Measurements from ENCODE around the gene BDH2.

DNA sequence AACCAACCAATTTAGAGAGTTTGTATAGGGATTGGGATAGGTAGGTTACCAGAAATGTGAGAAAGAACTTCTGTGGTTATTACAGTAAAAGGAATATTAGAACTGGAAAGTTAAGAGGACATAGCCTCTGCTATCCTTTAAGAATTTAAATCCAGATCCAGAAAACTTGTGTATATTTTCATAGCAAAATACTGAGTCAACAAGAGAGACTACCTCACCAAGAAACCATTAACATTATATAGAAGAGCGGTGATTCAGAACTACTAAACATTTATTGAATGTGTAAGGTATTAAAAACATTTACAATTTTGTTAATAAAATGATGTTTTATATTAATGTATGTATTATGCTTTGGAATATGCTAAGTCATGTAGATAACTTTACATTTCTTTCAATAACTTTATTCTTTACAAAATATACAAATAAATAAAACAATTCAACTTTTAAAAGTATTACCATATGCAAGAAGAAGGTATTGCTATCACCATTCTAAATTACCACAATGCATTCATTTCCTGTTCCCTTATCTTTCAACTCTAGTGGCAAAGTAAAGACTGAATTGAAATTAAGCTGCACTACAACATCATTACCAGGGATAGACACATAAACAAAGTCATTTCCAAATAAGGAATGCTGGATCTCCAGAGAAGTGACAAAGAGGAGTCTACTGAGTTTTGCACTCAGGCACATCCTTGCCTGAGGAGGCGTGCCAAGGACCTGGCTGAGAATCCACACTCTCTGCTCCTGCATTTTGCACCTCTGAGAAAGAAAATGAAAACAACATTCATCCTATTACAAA is 6.1 kb upstream of the BDH2 start:
- TF ChIP-seq, protein P1, sequence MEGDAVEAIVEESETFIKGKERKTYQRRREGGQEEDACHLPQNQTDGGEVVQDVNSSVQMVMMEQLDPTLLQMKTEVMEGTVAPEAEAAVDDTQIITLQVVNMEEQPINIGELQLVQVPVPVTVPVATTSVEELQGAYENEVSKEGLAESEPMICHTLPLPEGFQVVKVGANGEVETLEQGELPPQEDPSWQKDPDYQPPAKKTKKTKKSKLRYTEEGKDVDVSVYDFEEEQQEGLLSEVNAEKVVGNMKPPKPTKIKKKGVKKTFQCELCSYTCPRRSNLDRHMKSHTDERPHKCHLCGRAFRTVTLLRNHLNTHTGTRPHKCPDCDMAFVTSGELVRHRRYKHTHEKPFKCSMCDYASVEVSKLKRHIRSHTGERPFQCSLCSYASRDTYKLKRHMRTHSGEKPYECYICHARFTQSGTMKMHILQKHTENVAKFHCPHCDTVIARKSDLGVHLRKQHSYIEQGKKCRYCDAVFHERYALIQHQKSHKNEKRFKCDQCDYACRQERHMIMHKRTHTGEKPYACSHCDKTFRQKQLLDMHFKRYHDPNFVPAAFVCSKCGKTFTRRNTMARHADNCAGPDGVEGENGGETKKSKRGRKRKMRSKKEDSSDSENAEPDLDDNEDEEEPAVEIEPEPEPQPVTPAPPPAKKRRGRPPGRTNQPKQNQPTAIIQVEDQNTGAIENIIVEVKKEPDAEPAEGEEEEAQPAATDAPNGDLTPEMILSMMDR (conservative IDR thresholded peaks at IDR 0.05) = no peak
- no peak for TF ChIP-seq ZFX (IDR thresholded peaks at IDR 0.05)
